Ovary (tissue), 9 donors: ENCODE measurements around the gene ALDH3A1. TPM values are rescaled to one million over a fixed set of nuclear protein-coding genes. Genes with fewer than 3 reads are reported as not detected.

Experiments
- DNase-seq, 5 donors: peaks; one replicate each; pipeline ENCODE4 v3.0.0-alpha.2; 2019 to 2020
- H3K27ac ChIP-seq, 2 donors: fragments of 200-600 bp; one replicate each; pipeline versions ENCODE4 v1.5.1 to v1.8.0; 2019 to 2022
- H3K27me3 ChIP-seq: fragments of 200-600 bp; one replicate; pipeline ENCODE4 v1.8.0; 2022
- H3K36me3 ChIP-seq: fragments of 200-600 bp; sonication (generic); one replicate; pipeline ENCODE4 v1.5.1; 2019
- H3K4me1 ChIP-seq: one replicate; pipeline ENCODE4 v1.8.1; 2013; ENCODE audit warnings: mild to moderate bottlenecking, moderate library complexity; ENCODE audit not compliant: insufficient read depth
- H3K4me3 ChIP-seq: fragments of 200-600 bp; sonication (generic); one replicate; pipeline ENCODE4 v1.5.1; 2017
- H3K9me3 ChIP-seq, 2 donors: fragments of 200-600 bp in 1 of 2; sonication (generic) in 1 of 2; one replicate each; pipeline versions ENCODE4 v1.5.1 to v1.8.1; 2013 to 2019; ENCODE audit warnings: mild to moderate bottlenecking in 1 of 2, moderate library complexity in 1 of 2
- CTCF ChIP-seq, 3 donors: fragments of 450-650 bp in 2 of 3; fragments of 200-600 bp in 1 of 3; IDR thresholded peaks; one replicate each; pipeline versions ENCODE4 v1.5.1 to v1.8.0; 2016 to 2022; ENCODE audit warnings: antibody characterized with exemption in 3 of 3, mild to moderate bottlenecking in 1 of 3
- EP300 ChIP-seq: sonication (generic); formaldehyde crosslinking; IDR thresholded peaks from one replicate; pipeline ENCODE4 v1.6.1; 2017; ENCODE audit warnings: antibody characterized with exemption
- POLR2A ChIP-seq: fragments of 450-650 bp; IDR thresholded peaks from one replicate; pipeline ENCODE4 v1.6.1; 2017; ENCODE audit warnings: antibody characterized with exemption, mild to moderate bottlenecking, moderate library complexity
- WGBS, 3 donors: extraction: QIAGEN DNeasy Blood & Tissue Kit in 1 of 3; methylation state at CpG; one replicate each; pipeline versions ENCODE4 v1.1.5 to v1.1.7; 2013 to 2017; 5-methylcytosine and 5-hydroxymethylcytosine counted together
- intact Hi-C, 4 donors: fragments of 100-400 bp; cut with DNase I; formaldehyde crosslinking; loops; one replicate each; pipeline versions ENCODE4 v1.11.0 to v1.15.1; 2022 to 2023
- polyA plus RNA-seq, 2 donors: library from polyadenylated mRNA; stranded (reverse); fragments of 200-250 nt in 1 of 2; fragments of 350-450 nt in 1 of 2; fragmentation: Illumina TruSeq in 1 of 2; extraction: RNeasy Lipid Tissue Mini Kit (QIAGEN cat#74804) in 1 of 2; gene quantifications; one replicate each; pipeline ENCODE4 v1.2.3, GENCODE V29; 2013 to 2014
- total RNA-seq, 7 donors: library from RNA; depleted of rRNA in 2 of 7; stranded (reverse); fragments of >200 nt in 2 of 7; fragmentation: NEBNext Ultra II Directional in 3 of 7; extraction: Animal tissue kit (Norgen Biotek cat#: 25700) in 3 of 7; gene quantifications; one replicate each; pipeline versions ENCODE4 v1.1.0 to v1.2.4, GENCODE V29; 2016 to 2023
- donor health status: DM: no; HTN: no; CAD: no; lungs with moderate emphysema.
- donor health status: DM: no; HTN: no; CAD: no.
- donor health status: Bipolar disorder and iron deficiency.
- donor health status: DM: yes; HTN: yes; CAD: no.
- donor health status: DM: no; HTN: no; CAD: no.
- donor health status: DM: yes; HTN: yes; CAD: no.

The ALDH3A1 gene
- total and polyA plus RNA-seq, 9 donors, result 0.17 to 12.8 (median 0.87) TPM; not detected in 3

- Histone ChIP-seq H3K36me3 (no peaks in the 10 kb centered on the region), H3K27me3 (no peaks in the 10 kb centered on the region), H3K27ac (peak overlapping the region in 1 of 2 donors; percentile 49), H3K4me1 (peaks cover 5% of the 10 kb centered on the region), H3K4me3 (peak overlapping the region; percentile 62), H3K9me3 (no peaks in the 10 kb centered on the region)
- intact Hi-C loops, result loop anchor here in 1 of 4 donors (10.0 kb wide), 1 partner anchor 100 kb away; the partner anchor contains the start of gene ALDH3A2
- WGBS, 3 donors, result 6 to 7% (median 6%) methylated on average over 23 to 26 of the region's 26 CpGs
- DNase-seq, result peak in 3 of 5 donors; percentile 50 to 78 (median 67)
- TF ChIP-seq POLR2A, result no peak
- no peak for TF ChIP-seq CTCF (IDR thresholded peaks at IDR 0.05)
- no peak for TF ChIP-seq EP300
Measured at GRCh38 chr17:19744492-19744891, 3.6 kb downstream of the ALDH3A1 start.

- Histone ChIP-seq H3K27ac (no peak overlapping the region), H3K36me3 (no peaks in the 10 kb centered on the region), H3K27me3 (no peaks in the 10 kb centered on the region), H3K9me3 (no peaks in the 10 kb centered on the region), H3K4me1 (peaks cover 5% of the 10 kb centered on the region), H3K4me3 (no peak overlapping the region)
- intact Hi-C loops, result loop anchor here in 1 of 4 donors (10.0 kb wide), 1 partner anchor 99 kb away; the partner anchor contains the start of gene ALDH3A2
- TF ChIP-seq POLR2A (no peak), EP300 (no peak), CTCF (IDR thresholded peaks at IDR 0.05) (no peak)
- WGBS, 3 donors, result 94 to 95% (median 94%) methylated on average over 33 to 34 of the region's 34 CpGs
- no peak for DNase-seq
Measured at GRCh38 chr17:19743101-19744100, 4.7 kb downstream of the ALDH3A1 start.

GRCh38 chr17:19742495-19742894 lies 5.6 kb downstream of the ALDH3A1 start:
- H3K27me3 ChIP-seq, result no peaks in the 10 kb centered on the region
- H3K27ac ChIP-seq, result no peak overlapping the region
- TF ChIP-seq POLR2A (no peak), EP300 (no peak), CTCF (IDR thresholded peaks at IDR 0.05) (no peak)
- H3K9me3 ChIP-seq, result no peaks in the 10 kb centered on the region
- H3K4me1 ChIP-seq, result peaks cover 5% of the 10 kb centered on the region
- WGBS, 3 donors, result 93 to 96% (median 94%) methylated on average over 10 of the region's 10 CpGs
- intact Hi-C loops, result loop anchor here in 1 of 4 donors (10.0 kb wide), 1 partner anchor 98 kb away; the partner anchor contains the start of gene ALDH3A2
- no peak overlapping the region for H3K4me3 ChIP-seq
- no peak for DNase-seq
- no peaks in the 10 kb centered on the region for H3K36me3 ChIP-seq

- Histone ChIP-seq H3K27ac (no peak overlapping the region), H3K4me1 (peaks cover 5% of the 10 kb centered on the region), H3K9me3 (no peaks in the 10 kb centered on the region), H3K4me3 (no peak overlapping the region), H3K27me3 (no peaks in the 10 kb centered on the region), H3K36me3 (no peaks in the 10 kb centered on the region)
- TF ChIP-seq POLR2A (no peak), CTCF (IDR thresholded peaks at IDR 0.05) (no peak), EP300 (no peak)
- WGBS, 3 donors, result 78 to 85% (median 85%) methylated on average over 14 of the region's 14 CpGs
- intact Hi-C loops, result loop anchor here in 1 of 4 donors (10.0 kb wide), 1 partner anchor 97 kb away; the partner anchor contains the start of gene ALDH3A2
- no peak for DNase-seq
Measured at GRCh38 chr17:19741832-19742457, 6.2 kb downstream of the ALDH3A1 start.
